ENCODE data around the gene CLDN7.

- no peak for TF ChIP-seq CTCF (IDR thresholded peaks at IDR 0.05)
- TF ChIP-seq POLR2A (IDR thresholded peaks at IDR 0.05) = peak; percentile 58 to 83
Observed at GRCh38 chr17:7306911-7307685, 44.8 kb upstream of the CLDN7 start, which contains the start of gene EIF5A.

All from thyroid gland (tissue), 4 donors.